Sciatic nerve (tissue), 2 donors: ENCODE data around the gene GFRA4. TPM values are rescaled to one million over a fixed set of nuclear protein-coding genes. Genes with fewer than 3 reads are reported as not detected.

Source experiments
- ATAC-seq: fragments of 200-7000 bp; cut with Tn5 transposase; one replicate; pipeline ENCODE4 v1.9.1; 2020; ENCODE audit warnings: mild to moderate bottlenecking, moderate library complexity
- DNase-seq: peaks from one replicate; pipeline ENCODE4 v3.0.0-alpha.2; 2020; ENCODE audit warnings: low spot score
- intact Hi-C: fragments of 100-400 bp; cut with DNase I; formaldehyde crosslinking; loops from one replicate; pipeline ENCODE4 v1.14.2; 2022
- total RNA-seq: library from RNA; stranded (reverse); fragmentation: NEBNext Ultra II Directional; extraction: Animal tissue kit (Norgen Biotek cat#: 25700); gene quantifications from one replicate; pipeline ENCODE4 v1.2.1, GENCODE V29; 2021
- donor health status: DM: no; HTN: no; CAD: no.
- donor health status: DM: no; HTN: no; CAD: no.

GFRA4 gene
- total RNA-seq, result not detected

GRCh38 chr20:3663031-3663701 is at the start of gene GFRA4:
TSS of gene GFRA4 (minus strand) at chr20:3663399. CDS start at chr20:3663399, 0 bp downstream.
- DNase-seq (no peak), ATAC-seq (no peak)
- intact Hi-C loops, result no loop called here

- intact Hi-C loops, result no loop called here
- DNase-seq, result peak; percentile 81
- peak; percentile 65 for ATAC-seq
Observed at GRCh38 chr20:3712279-3712873, 49.2 kb upstream of the GFRA4 start, which contains the start of gene SIGLEC1. TSS of gene SIGLEC1 (minus strand) at chr20:3712600. CDS start at chr20:3707128, 5,472 bp downstream.

GRCh38 chr20:3711484-3711941 is 48.3 kb upstream of the GFRA4 start:
- DNase-seq (no peak), ATAC-seq (peak; percentile 14)
- intact Hi-C loops, result loop anchor here (2.0 kb wide), 1 partner anchor 35 kb away; no protein-coding TSS in a partner anchor

GRCh38 chr20:3710703-3711483 is 47.7 kb upstream of the GFRA4 start:
- intact Hi-C loops, result loop anchor here (2.0 kb wide), 1 partner anchor 34 kb away; no protein-coding TSS in a partner anchor
- peak; percentile 89 for DNase-seq
- peak; percentile 75 for ATAC-seq

- intact Hi-C loops, result loop anchor here (2.0 kb wide), 1 partner anchor 33 kb away; no protein-coding TSS in a partner anchor
- ATAC-seq, result peak; percentile 23
- DNase-seq, result no peak
Observed at GRCh38 chr20:3710011-3710466, 46.8 kb upstream of the GFRA4 start.

GRCh38 chr20:3707508-3707899 is 44.3 kb upstream of the GFRA4 start:
- intact Hi-C loops, result no loop called here
- ATAC-seq (no peak), DNase-seq (no peak)

GRCh38 chr20:3706774-3707507 is 43.7 kb upstream of the GFRA4 start:
- intact Hi-C loops, result no loop called here
- no peak for ATAC-seq
- DNase-seq, result no peak

GRCh38 chr20:3705970-3706739 is 43.0 kb upstream of the GFRA4 start:
- ATAC-seq (no peak), DNase-seq (no peak)
- intact Hi-C loops, result no loop called here

- intact Hi-C loops, result no loop called here
- DNase-seq (no peak), ATAC-seq (no peak)
Observed at GRCh38 chr20:3705491-3705969, 42.3 kb upstream of the GFRA4 start.

- no peak for ATAC-seq
- no peak for DNase-seq
- intact Hi-C loops, result no loop called here
Observed at GRCh38 chr20:3704087-3704486, 40.9 kb upstream of the GFRA4 start.

- DNase-seq, result no peak
- intact Hi-C loops, result no loop called here
Observed at GRCh38 chr20:3702611-3703391, 39.6 kb upstream of the GFRA4 start.

GRCh38 chr20:3701061-3701998 is 38.1 kb upstream of the GFRA4 start:
- ATAC-seq, result no peak
- intact Hi-C loops, result no loop called here
- no peak for DNase-seq

More at GRCh38 chr20:3702611-3703391, 39.6 kb upstream of the GFRA4 start:
- no peak for ATAC-seq

GRCh38 chr20:3699037-3699436 is 35.8 kb upstream of the GFRA4 start:
- intact Hi-C loops, result no loop called here
- no peak for ATAC-seq

GRCh38 chr20:3698591-3699001 is 35.4 kb upstream of the GFRA4 start:
- no peak for ATAC-seq
- DNase-seq, result no peak
- intact Hi-C loops, result no loop called here

More at GRCh38 chr20:3699037-3699436, 35.8 kb upstream of the GFRA4 start:
- DNase-seq, result no peak

- ATAC-seq (no peak), DNase-seq (no peak)
- intact Hi-C loops, result no loop called here
Observed at GRCh38 chr20:3697588-3698305, 34.5 kb upstream of the GFRA4 start.
